HepG2 (cell line): ENCODE results near the gene MUSK. TPM values are rescaled to one million over a fixed set of nuclear protein-coding genes. Genes with fewer than 3 reads are reported as not detected.

ENCODE experiments used
- ATAC-seq: fragments of 200-7000 bp; cut with Tn5 transposase; 3 replicates; pipeline ENCODE4 v1.9.1; 2020; ENCODE audit warnings: mild to moderate bottlenecking, moderate library complexity
- BruUV-seq: library from RNA; stranded (reverse); fragments of 400-500 nt; replicated peaks from 2 replicates; lab custom pipeline; 2021; lab: Mats Ljungman, UMichigan
- CTCF ChIA-PET: fragments of 300-600 bp; formaldehyde crosslinking; extraction: SDS; loops from one replicate; lab custom pipeline; 2021; ENCODE audit warnings: low total read pairs, inconsistent platforms, low intra/inter-chr PET ratio; lab: Yijun Ruan, JAX
- POLR2A ChIA-PET: fragments of 350-600 bp; sonication (Branson Sonifier 250); formaldehyde crosslinking; loops from one replicate; lab custom pipeline; 2020; ENCODE audit warnings: antibody characterized with exemption, inconsistent platforms; lab: Yijun Ruan, JAX
- DNase-seq: peaks from one replicate; pipeline ENCODE4 v3.0.0-alpha.2; 2015; ENCODE audit warnings: low spot score
- FAIRE-seq: peaks from 3 replicates; lab custom pipeline; 2011; peaks lifted over from hg19 to GRCh38; lab: Jason Lieb, UNC
- H2AFZ ChIP-seq: one replicate; pipeline ENCODE4 v1.6.1; 2011; ENCODE audit warnings: low read length, inconsistent platforms
- H3K27ac ChIP-seq: fragments of 300-600 bp; 3 replicates; pipeline ENCODE4 v1.8.0; 2011; ENCODE audit warnings: mixed run types, mild to moderate bottlenecking, mixed read lengths, low read length, inconsistent platforms; ENCODE audit not compliant: insufficient read depth; ENCODE audit errors: extremely low read length
- H3K27me3 ChIP-seq, 2 experiments: fragments of 200-600 bp in 1 of 2; 2 replicates in 1 of 2; 3 replicates in 1 of 2; pipeline versions ENCODE4 v1.6.0 to v1.8.0; 2011; ENCODE audit warnings: low read length in 2 of 2, mild to moderate bottlenecking in 2 of 2, moderate library complexity in 2 of 2, inconsistent platforms in 1 of 2; ENCODE audit not compliant: insufficient read depth in 2 of 2, control insufficient read depth in 1 of 2
- H3K36me3 ChIP-seq, 2 experiments: fragments of 200-600 bp in 1 of 2; replicated peaks in 1 of 2; 2 replicates in 1 of 2; 3 replicates in 1 of 2; pipeline versions ENCODE4 v1.5.1 to v1.8.0; 2011; ENCODE audit warnings: low read length in 2 of 2, inconsistent platforms in 1 of 2; ENCODE audit not compliant: insufficient read depth in 2 of 2, control insufficient read depth in 1 of 2
- H3K4me1 ChIP-seq: 2 replicates; pipeline ENCODE4 v1.5.1; 2012; ENCODE audit warnings: low read length, inconsistent platforms; ENCODE audit not compliant: insufficient read depth
- H3K4me2 ChIP-seq: 2 replicates; pipeline ENCODE4 v1.6.0; 2011; ENCODE audit warnings: low read depth, low read length, inconsistent platforms
- H3K4me3 ChIP-seq, 3 experiments: fragments of 200-600 bp in 1 of 3; sonication (generic), shearing (Covaris generic) in 1 of 3; replicated peaks in 1 of 3; 2 replicates each; pipeline ENCODE4 v1.5.1; 2011 to 2016; ENCODE audit warnings: low read length in 3 of 3, inconsistent platforms in 2 of 3, low read depth in 2 of 3, mild to moderate bottlenecking in 2 of 3, control low read depth in 1 of 3, mixed read lengths in 1 of 3; ENCODE audit not compliant: insufficient read depth in 1 of 3
- H3K79me2 ChIP-seq: one replicate; pipeline ENCODE4 v1.6.1; 2011; ENCODE audit warnings: low read length, inconsistent platforms; ENCODE audit not compliant: insufficient read depth
- H3K9ac ChIP-seq: 2 replicates; pipeline ENCODE4 v1.6.0; 2011; ENCODE audit warnings: mild to moderate bottlenecking, low read depth, low read length, inconsistent platforms; ENCODE audit not compliant: insufficient read depth
- H3K9me3 ChIP-seq: 2 replicates; pipeline ENCODE4 v1.5.1; 2012; ENCODE audit warnings: mild to moderate bottlenecking, low read length
- H4K20me1 ChIP-seq: 2 replicates; pipeline ENCODE4 v1.6.0; 2011; ENCODE audit warnings: inconsistent platforms, mild to moderate bottlenecking, low read length, moderate library complexity; ENCODE audit not compliant: insufficient read depth
- GTF2F1 ChIP-seq: fragments of 150-350 bp; IDR thresholded peaks from 2 replicates; pipeline ENCODE4 v1.6.1; 2014; ENCODE audit warnings: low read length
- KDM4B ChIP-seq: sonication (generic); formaldehyde crosslinking; IDR thresholded peaks from 2 replicates; pipeline ENCODE4 v1.4.0; 2020; ENCODE audit warnings: missing genetic modification reagents
- ZBTB39 ChIP-seq: sonication (generic); formaldehyde crosslinking; IDR thresholded peaks from 2 replicates; pipeline ENCODE4 v1.5.0; 2020; ENCODE audit warnings: missing genetic modification reagents
- ZMAT5 ChIP-seq: sonication (generic); formaldehyde crosslinking; IDR thresholded peaks from 2 replicates; pipeline ENCODE4 v1.5.0; 2020; ENCODE audit warnings: mild to moderate bottlenecking, low read depth, missing genetic modification reagents, borderline replicate concordance
- ZNF121 ChIP-seq: sonication (generic); formaldehyde crosslinking; IDR thresholded peaks from 2 replicates; pipeline ENCODE4 v1.5.0; 2020; ENCODE audit warnings: mild to moderate bottlenecking, missing genetic modification reagents
- ZNF746 ChIP-seq: sonication (generic); formaldehyde crosslinking; IDR thresholded peaks from 2 replicates; pipeline ENCODE4 v1.8.0; 2022; ENCODE audit warnings: mild to moderate bottlenecking, missing genetic modification reagents
- ZNF775 ChIP-seq: sonication (generic); formaldehyde crosslinking; IDR thresholded peaks from 2 replicates; pipeline ENCODE4 v1.4.0; 2020; ENCODE audit warnings: missing genetic modification reagents, mild to moderate bottlenecking, moderate library complexity, borderline replicate concordance
- ZNF792 ChIP-seq: IDR thresholded peaks from 2 replicates; pipeline ENCODE4 v1.6.1; 2016
- WGBS: methylation state at CpG from one replicate; pipeline ENCODE4 v1.1.6; 2017; ENCODE audit warnings: low lambda C conversion rate; 5-methylcytosine and 5-hydroxymethylcytosine counted together
- in situ Hi-C: cut with HindIII; loops from 2 replicates; pipeline ENCODE4 v1.10.0; 2017; ENCODE audit warnings: low pct_unique_long_range_greater_than_20kb; ENCODE audit not compliant: extremely low pct_ligation_motif_present
- intact Hi-C: fragments of 100-400 bp; cut with micrococcal nuclease; formaldehyde crosslinking; loops from one replicate; pipeline ENCODE4 v1.10.0; 2022; ENCODE audit not compliant: unreplicated experiment
- polyA plus RNA-seq, 8 experiments: library from polyadenylated mRNA; depleted of rRNA in 3 of 8; stranded (reverse) in 7 of 8; unstranded in 1 of 8; fragments of >200 nt; fragmentation: Illumina TruSeq in 4 of 8; extraction: Trizol in 4 of 8; gene quantifications; 2 replicates each; pipeline versions ENCODE4 v1.2.1 to v1.2.3, GENCODE V29; 2011 to 2016; ENCODE audit warnings: low read depth in 4 of 8, missing spikeins in 1 of 8, mixed read lengths in 1 of 8; ENCODE audit not compliant: insufficient read depth in 1 of 8
- total RNA-seq, 5 experiments: library from RNA; depleted of rRNA; stranded (reverse); fragments of >200 nt; fragmentation: Illumina TruSeq; extraction: Trizol; gene quantifications; 2 replicates each; pipeline ENCODE4 v1.2.3, GENCODE V29; 2016; ENCODE audit warnings: low read depth in 1 of 5
- TF ChIP-seq, protein P1 (sequence below): sonication (generic); formaldehyde crosslinking; IDR thresholded peaks from 2 replicates; pipeline ENCODE4 v1.4.0; 2020; ENCODE audit warnings: missing genetic modification reagents
- TF ChIP-seq, protein P2 (sequence below): sonication (generic); formaldehyde crosslinking; IDR thresholded peaks from 2 replicates; pipeline ENCODE4 v1.4.0; 2020; ENCODE audit warnings: missing genetic modification reagents
- TF ChIP-seq, protein P3 (sequence below): sonication (generic); formaldehyde crosslinking; IDR thresholded peaks from 2 replicates; pipeline ENCODE4 v1.8.0; 2022; ENCODE audit warnings: low read depth, missing genetic modification reagents

Gene MUSK
- total and polyA plus RNA-seq, 2 of the 13 experiments (the other 11 are each of a cell fraction or from before 2014, with no cell fraction given), result not detected

GRCh38 chr9:110746211-110746930 is 77.8 kb downstream of the MUSK start:
- TF ChIP-seq ZMAT5 (CRISPR knock-in tag) (no peak), KDM4B (CRISPR knock-in tag) (no peak)
- H3K4me1 ChIP-seq, result no peaks in the 10 kb centered on the region
- no peak overlapping the region for H3K27ac ChIP-seq

GRCh38 chr9:110748251-110748893 is 79.8 kb downstream of the MUSK start:
- intact Hi-C loops, result no loop called here
- no peak overlapping the region for H3K4me3 ChIP-seq
- no peak for FAIRE-seq
- ChIA-PET POLR2A (no interaction called here), CTCF (no interaction called here)
- 22% methylated on average over 5 of the region's 5 CpGs for WGBS
- no peaks in the 10 kb centered on the region for H3K79me2 ChIP-seq
- H2AFZ ChIP-seq, result no peak overlapping the region
- no peaks in the 10 kb centered on the region for H3K9me3 ChIP-seq
- H4K20me1 ChIP-seq, result no peaks in the 10 kb centered on the region
- no TSS peak for BruUV-seq
- H3K27me3 ChIP-seq, result no peaks in the 10 kb centered on the region
- DNase-seq, result no peak
- no peaks in the 10 kb centered on the region for H3K4me1 ChIP-seq
- no peak overlapping the region for H3K9ac ChIP-seq
- ATAC-seq, result no peak
- no peak overlapping the region for H3K27ac ChIP-seq
- no peaks in the 10 kb centered on the region for H3K36me3 ChIP-seq
- no peak overlapping the region for H3K4me2 ChIP-seq
- in situ Hi-C loops, result no loop called here
- TF ChIP-seq ZNF746, result no peak
- TF ChIP-seq ZBTB39 (CRISPR knock-in tag), result no peak
- no peak for TF ChIP-seq ZNF792 (CRISPR knock-in tag)
- TF ChIP-seq, protein P1, sequence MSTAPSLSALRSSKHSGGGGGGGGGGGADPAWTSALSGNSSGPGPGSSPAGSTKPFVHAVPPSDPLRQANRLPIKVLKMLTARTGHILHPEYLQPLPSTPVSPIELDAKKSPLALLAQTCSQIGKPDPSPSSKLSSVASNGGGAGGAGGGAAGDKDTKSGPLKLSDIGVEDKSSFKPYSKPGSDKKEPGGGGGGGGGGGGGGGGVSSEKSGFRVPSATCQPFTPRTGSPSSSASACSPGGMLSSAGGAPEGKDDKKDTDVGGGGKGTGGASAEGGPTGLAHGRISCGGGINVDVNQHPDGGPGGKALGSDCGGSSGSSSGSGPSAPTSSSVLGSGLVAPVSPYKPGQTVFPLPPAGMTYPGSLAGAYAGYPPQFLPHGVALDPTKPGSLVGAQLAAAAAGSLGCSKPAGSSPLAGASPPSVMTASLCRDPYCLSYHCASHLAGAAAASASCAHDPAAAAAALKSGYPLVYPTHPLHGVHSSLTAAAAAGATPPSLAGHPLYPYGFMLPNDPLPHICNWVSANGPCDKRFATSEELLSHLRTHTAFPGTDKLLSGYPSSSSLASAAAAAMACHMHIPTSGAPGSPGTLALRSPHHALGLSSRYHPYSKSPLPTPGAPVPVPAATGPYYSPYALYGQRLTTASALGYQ (CRISPR knock-in tag), result no peak
- TF ChIP-seq ZNF775 (CRISPR knock-in tag), result no peak
- TF ChIP-seq, protein P2, sequence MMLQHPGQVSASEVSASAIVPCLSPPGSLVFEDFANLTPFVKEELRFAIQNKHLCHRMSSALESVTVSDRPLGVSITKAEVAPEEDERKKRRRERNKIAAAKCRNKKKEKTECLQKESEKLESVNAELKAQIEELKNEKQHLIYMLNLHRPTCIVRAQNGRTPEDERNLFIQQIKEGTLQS, result no peak
- no peak for TF ChIP-seq ZNF121 (CRISPR knock-in tag)
- no peak for TF ChIP-seq GTF2F1
- TF ChIP-seq, protein P3, sequence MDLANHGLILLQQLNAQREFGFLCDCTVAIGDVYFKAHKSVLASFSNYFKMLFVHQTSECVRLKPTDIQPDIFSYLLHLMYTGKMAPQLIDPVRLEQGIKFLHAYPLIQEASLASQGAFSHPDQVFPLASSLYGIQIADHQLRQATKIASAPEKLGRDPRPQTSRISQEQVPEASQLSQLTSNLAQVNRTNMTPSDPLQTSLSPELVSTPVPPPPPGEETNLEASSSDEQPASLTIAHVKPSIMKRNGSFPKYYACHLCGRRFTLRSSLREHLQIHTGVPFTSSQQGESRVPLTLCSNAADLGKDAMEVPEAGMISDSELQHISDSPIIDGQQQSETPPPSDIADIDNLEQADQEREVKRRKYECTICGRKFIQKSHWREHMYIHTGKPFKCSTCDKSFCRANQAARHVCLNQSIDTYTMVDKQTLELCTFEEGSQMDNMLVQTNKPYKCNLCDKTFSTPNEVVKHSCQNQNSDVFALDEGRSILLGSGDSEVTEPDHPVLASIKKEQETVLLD, result no peak

More at GRCh38 chr9:110746211-110746930, 77.8 kb downstream of the MUSK start:
- WGBS, result 8% methylated on average over 4 of the region's 4 CpGs
- FAIRE-seq (no peak), DNase-seq (no peak), ATAC-seq (no peak)
- ChIA-PET POLR2A (no interaction called here), CTCF (no interaction called here)
- Histone ChIP-seq H3K36me3 (no peaks in the 10 kb centered on the region), H3K4me2 (no peak overlapping the region), H3K9ac (no peak overlapping the region), H3K79me2 (no peaks in the 10 kb centered on the region), H3K27me3 (no peaks in the 10 kb centered on the region), H2AFZ (no peak overlapping the region), H4K20me1 (no peaks in the 10 kb centered on the region), H3K9me3 (no peaks in the 10 kb centered on the region), H3K4me3 (no peak overlapping the region)
- intact Hi-C loops, result no loop called here
- in situ Hi-C loops, result no loop called here
- BruUV-seq, result no TSS peak
